ENCODE measurements around the gene KCNH1.

The KCNH1 gene

GRCh38 chr1:210855440-210855839 is 278.5 kb downstream of the KCNH1 start:
- no peak for DNase-seq

DNA sequence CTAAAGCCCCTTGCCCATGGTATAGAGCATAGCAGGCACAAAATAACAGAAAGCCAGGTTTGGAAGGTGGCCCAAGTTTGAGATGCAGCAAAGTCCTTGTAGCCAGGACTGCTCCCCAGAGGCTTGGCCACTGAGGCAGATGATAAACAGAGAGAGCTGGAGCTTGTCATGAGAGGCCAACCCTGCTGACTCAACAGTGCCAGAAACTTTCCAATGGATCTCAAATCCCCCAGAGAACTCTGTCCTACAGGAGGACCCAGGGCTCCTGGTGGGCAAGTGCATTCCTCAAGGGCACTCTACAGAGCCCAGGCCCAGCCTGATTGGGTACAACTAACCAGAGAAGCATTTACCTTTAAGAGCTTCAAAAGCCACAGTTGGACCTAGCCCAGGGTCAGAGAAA is 280.7 kb downstream of the KCNH1 start:
- DNase-seq = no peak

DNA sequence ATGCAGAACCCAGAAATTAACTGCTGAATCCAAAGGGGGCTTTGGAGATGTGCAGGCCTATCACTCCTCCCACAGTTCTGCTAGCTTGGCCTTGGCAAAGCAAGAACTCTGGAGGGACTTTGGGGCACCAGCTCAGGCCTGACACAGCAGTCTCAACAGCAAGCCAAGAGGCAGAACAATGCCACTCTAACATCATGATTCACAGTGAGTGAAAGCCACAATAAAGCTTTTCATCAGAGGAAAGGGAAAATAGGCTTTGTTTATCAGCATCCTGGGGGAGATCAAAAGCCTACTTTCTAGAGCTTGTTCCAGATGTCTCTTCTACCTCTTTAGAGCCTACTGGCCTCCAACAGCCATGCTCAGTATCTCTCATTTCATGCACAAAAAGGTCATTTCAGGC is 283.4 kb downstream of the KCNH1 start:
- no peak for DNase-seq

DNA sequence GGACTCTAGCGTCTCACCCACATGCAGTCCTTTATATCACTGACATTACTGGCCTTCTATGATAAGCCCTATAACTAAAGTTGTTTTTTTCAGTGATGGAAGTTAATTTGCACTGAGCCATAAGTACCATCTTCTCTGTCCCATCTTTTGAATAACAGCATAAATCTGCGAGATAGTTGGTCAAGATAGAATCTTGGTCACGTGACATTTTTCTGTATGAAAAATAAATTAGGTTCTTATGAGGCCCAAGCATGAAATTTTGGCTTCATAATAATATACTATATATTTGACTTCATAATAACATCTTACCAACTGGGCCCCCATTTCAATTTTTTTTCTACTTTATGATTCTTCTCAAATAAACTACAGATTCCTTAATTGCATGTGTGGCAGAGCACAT is 285.5 kb downstream of the KCNH1 start:
- no peak for DNase-seq

- no peak for DNase-seq
Measured at GRCh38 chr1:210841926-210842625, 291.9 kb downstream of the KCNH1 start.

- DNase-seq = no peak
Measured at GRCh38 chr1:210830034-210831028, 303.6 kb downstream of the KCNH1 start.

DNA sequence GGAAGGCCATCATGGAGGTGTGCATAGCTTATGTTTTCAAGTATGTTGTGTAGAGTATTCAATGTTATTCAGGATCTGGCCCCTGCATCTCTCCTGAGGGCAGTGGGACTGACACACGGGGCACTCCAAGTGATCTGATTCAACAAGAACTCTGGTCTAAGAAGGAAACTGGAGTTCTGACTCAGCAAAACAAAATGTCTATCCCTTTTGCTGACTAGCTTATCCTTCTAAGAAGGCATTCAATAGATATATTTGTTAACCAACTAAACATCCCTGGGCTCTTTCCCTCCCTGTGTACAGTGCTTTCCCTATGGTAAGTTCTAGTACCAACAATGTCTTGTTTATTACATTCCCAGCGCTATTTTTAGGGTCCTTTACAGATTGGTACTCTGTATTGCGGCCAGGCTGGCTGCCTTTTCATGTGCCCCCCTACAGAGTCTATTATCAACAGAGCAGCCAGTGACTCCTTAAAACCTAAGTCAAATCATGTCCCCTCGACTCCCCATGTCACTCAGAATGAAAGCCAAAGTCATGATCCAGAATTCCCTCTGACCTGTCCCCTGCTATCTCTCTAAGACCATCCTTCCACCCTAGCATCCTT is 304.9 kb downstream of the KCNH1 start:
- DNase-seq = no peak

DNA sequence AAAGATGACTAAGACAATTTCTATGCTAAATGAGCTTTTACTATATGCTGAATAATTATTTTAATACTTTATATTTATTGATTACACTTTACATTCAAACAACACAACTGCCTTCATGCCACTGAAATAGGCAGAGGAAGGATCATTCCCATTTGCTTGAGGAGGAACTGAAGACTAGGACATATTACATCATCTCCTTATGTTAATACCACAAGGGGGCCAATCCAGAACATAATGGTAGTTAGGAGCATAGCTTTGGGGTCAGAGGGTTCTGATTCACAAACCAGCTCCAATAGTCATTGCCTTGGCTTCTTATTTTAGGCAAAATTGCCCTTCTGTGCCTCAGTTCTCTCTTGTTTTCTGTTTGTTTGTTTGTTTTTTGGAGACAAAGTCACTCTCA is 306.5 kb downstream of the KCNH1 start:
- DNase-seq = no peak

DNA sequence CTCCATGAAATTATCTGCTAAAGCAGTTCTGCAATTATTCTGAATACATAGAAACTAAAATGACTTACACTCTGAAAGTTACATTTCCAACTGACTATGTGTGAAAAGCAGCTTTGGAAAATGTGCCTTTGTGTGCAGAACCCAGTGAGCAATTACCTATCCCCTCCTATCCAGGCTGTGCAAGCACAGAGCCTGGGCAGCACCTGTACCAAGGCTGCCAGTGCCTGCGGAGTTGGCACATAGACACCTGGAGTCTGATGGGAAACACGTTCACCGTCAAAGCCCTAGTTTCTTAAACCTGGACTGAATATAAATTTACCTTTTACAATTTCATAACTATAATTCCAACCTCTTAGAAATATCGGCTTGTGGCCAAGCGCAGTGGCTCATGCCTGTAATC is 307.3 kb downstream of the KCNH1 start:
- DNase-seq = no peak

DNA sequence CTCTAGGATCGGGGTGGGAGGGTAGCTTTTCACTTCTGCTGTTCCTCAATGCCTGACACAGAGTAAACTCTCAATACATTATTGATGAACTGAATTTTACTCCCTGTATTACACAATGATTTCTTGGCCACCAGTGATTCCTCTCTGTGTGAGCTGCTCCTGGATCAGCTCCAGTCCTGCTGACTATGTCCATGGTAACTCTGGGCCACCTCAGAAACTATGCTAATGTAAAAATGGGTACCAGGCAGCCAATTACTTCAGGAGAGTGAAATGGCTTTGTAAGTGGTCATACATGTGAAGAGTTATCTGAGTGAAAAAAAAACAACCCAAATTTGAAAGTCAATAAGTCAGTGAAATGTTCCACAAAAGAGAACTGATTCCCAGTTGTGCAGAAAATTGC is 311.0 kb downstream of the KCNH1 start:
- no peak for DNase-seq

DNA sequence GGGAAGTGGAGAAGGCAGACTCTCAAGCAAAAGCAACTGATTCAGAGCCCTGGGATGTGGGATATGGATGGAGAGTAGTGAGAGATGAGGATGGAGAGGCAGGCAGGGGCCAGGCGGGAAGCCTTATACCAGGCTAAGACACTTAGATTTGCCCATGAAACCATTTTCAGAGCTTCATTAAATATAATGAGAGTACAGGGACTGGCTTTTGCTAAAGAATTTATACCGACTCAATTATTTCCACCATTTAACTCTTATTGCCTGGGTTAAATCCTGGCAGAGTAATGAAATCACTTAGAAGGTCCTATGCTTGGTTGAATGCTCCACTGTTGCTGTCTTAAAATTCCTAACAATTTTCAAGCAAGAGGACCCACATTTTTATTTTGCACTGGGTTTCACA is 311.7 kb downstream of the KCNH1 start:
- no peak for DNase-seq

DNA sequence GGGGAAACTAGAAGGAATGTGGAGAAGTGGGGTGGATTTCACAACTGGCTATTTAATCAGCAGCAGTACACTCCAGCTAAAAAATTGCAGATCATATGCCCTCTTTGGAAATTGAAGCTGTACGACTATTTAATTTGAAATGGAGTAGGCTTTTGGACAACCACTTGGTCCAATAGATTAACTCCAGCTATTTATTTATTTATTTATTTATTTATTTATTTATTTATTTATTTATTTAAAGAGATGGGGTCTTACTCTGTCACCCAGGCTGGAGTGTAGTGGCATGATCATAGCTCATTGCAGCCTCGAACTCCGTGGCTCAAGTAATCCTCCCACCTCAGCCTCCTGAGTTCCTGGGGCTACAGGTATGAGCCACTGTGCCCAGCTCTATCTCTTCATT is 312.3 kb downstream of the KCNH1 start:
- DNase-seq = no peak

- no peak for DNase-seq
Measured at GRCh38 chr1:210819266-210819665, 314.7 kb downstream of the KCNH1 start.

DNA sequence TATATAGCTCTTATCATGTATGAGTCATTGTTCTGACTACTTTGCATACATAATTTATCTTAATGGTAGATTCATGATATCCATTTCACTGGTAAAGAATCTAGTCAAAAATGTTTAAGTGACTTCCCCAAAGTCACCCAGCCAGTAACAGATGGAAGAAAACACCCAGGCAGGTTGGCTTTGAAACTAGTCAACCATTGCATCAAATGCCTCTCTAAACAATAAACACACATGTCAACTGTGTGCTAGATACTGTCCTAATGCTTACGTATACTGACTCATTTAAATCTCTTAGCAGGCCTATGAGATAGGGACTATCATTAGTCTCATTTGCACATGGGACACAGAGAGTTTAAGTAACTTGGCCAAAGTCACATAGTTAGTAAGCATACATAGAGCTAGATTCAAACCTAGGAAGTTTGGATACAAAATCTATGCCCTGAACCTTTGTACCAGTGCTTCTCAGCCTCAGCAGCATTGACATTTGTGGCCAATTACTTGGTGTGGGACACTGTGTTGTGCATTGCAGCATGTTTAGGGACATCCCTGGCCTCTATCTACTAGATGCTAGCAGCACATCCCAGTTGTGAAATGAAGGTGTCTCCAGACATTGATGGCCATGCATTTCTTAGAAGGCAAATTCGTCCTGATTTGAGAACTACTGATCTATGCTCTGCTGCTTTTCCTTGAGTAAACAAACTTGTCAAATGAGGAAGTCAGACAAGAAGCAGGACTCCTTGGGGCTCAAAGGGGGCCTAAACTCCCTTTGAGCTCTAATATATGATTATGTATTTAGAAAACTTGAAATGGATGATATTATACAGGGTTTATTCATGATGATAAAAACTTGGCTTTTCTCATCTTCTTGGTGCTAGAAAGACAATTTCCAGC is 316.3 kb downstream of the KCNH1 start:
- DNase-seq = no peak

DNA sequence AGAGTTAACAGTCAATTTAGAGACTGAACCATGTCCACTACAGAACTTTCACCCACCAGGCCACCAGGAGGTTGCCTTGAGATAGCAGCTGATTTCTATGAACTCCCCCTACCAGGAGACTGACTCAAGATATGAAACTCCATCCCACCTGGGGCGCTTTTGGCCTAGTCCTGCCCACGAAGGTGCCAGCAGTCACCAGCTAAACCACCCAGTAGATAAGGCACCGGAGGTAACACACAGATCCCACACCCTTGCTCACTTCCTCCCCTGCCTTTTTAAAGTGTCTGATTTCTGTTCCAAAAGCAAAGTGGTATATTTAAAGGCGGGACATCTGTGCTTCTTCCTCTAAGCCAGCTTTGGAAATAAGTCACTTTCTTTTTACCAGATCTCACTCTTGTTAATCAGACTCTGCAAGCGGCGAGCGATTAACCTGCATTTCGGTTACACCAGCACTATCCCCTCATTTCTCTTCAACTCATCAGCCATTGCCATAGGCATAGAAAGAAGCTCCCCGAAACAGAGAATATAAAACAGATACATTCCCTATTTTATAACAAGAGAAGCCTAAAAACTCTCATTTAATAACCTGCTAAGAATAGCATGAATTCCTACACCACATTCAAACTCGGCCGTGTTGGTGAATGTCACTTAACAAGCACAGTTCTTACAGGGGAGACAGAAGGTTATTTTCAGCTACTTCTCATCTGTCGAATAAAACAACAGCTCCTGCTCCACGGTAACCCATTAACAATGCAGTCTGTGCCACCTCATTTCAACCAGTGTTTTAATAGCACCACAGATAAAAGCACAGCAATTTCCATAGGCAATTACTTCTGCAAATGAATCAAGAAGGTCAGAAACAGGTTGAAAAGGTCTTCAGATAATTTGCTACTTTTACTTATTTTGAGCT is 318.1 kb downstream of the KCNH1 start:
- DNase-seq = no peak

- no peak for DNase-seq
Measured at GRCh38 chr1:210814382-210815123, 319.4 kb downstream of the KCNH1 start.

- DNase-seq = no peak
Measured at GRCh38 chr1:210801501-210801900, 332.4 kb downstream of the KCNH1 start.

- no peak for DNase-seq
Measured at GRCh38 chr1:210800756-210801155, 333.2 kb downstream of the KCNH1 start.

- no peak for DNase-seq
Measured at GRCh38 chr1:210800301-210800700, 333.6 kb downstream of the KCNH1 start.

GRCh38 chr1:210797422-210797821 is 336.5 kb downstream of the KCNH1 start:
- DNase-seq = no peak

DNA sequence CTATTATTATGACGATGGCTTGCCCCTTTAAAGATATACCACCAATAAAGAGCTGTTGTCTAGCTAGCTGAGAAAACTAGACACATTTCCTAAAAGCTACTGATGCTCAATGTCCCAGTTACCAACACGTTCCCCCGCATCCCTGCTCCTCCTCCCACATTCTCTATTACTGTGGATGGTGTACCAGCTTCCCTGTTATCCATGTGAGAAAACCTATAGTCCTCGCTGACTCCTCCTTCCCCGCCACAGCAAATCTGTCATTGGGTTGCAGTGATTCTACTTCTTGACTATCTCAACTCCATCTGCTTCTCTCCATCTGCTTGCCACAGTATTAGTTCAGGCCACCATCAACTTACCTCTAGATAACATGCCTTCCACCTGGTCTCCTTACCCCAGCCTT is 337.5 kb downstream of the KCNH1 start:
- DNase-seq = no peak
